HUES64 (cell line): ENCODE data around the gene MACF1.

Experiments
- H3K27ac ChIP-seq: 2 replicates; pipeline ENCODE4 v1.7.0; 2013; ENCODE audit warnings: low read depth, low read length, inconsistent platforms
- H3K27me3 ChIP-seq: 2 replicates; pipeline ENCODE4 v1.6.1; 2013; ENCODE audit warnings: mild to moderate bottlenecking, low read length; ENCODE audit not compliant: insufficient read depth
- H3K36me3 ChIP-seq: 2 replicates; pipeline ENCODE4 v1.6.1; 2013; ENCODE audit warnings: mild to moderate bottlenecking, low read length; ENCODE audit not compliant: insufficient read depth
- H3K4me1 ChIP-seq: 2 replicates; pipeline ENCODE4 v1.6.1; 2013; ENCODE audit warnings: mild to moderate bottlenecking, low read length, moderate library complexity; ENCODE audit not compliant: insufficient read depth
- H3K4me3 ChIP-seq: 2 replicates; pipeline ENCODE4 v1.5.1; 2013; ENCODE audit warnings: mild to moderate bottlenecking, low read length, moderate library complexity
- H3K9ac ChIP-seq: 2 replicates; pipeline ENCODE4 v1.6.1; 2013; ENCODE audit warnings: mild to moderate bottlenecking, low read depth, low read length
- H3K9me3 ChIP-seq: 2 replicates; pipeline ENCODE4 v1.6.1; 2013; ENCODE audit warnings: low read depth, low read length; ENCODE audit not compliant: insufficient read depth
- WGBS: fragments of 150-250, 120-280 bp; methylation state at CpG from one replicate; pipeline ENCODE4 v1.1.7; 2013; ENCODE audit warnings: missing lambda C conversion rate; 5-methylcytosine and 5-hydroxymethylcytosine counted together

The MACF1 gene

GRCh38 chr1:39167632-39168209 lies 36.8 kb upstream of the MACF1 start:
- no peak overlapping the region for H3K4me3 ChIP-seq
- peaks cover 64% of the 10 kb centered on the region for H3K4me1 ChIP-seq
- no peak overlapping the region for H3K9ac ChIP-seq
- no peaks in the 10 kb centered on the region for H3K27me3 ChIP-seq
- no peak overlapping the region for H3K27ac ChIP-seq
- no peaks in the 10 kb centered on the region for H3K9me3 ChIP-seq
- no peaks in the 10 kb centered on the region for H3K36me3 ChIP-seq
- WGBS: 84% methylated on average over 5 of the region's 5 CpGs

DNA sequence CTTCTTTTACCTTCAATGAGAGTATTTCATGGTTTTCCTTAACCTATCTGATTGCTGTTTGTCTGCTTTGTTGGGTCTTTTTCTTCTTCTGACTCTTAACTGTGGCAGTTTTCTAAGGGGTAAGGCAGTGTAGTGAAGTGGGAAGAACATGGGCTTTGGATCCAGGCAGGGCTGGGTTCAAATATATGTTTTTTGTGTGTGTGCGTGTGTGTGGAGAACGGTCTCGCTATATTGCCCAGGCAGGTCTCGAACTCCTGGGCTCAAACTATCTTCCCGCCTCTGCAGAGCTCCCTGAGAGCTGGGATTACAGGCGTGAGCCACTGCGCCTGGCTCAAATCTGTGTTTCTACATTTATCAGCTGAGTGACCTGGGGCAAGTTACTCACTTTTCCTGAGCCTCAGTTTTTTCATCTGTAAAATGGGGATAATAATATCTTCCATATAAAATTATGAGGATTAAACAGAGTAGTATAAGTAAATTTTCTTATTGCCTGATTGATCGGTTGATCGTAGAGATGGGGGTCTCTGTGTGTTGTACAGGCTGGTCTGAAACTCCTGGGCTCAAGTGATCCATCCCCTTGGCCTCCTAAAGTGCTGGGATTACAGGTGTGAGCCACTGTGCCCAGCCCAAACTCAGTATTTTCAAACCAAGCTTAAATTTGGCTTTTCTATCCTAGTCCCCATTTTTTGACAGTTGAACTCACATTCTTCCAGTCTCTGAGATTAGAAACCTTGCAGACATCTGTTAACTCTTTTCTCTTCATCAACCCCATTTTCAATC lies 36.0 kb upstream of the MACF1 start:
- no peaks in the 10 kb centered on the region for H3K36me3 ChIP-seq
- no peak overlapping the region for H3K27ac ChIP-seq
- H3K27me3 ChIP-seq: no peaks in the 10 kb centered on the region
- peaks cover 65% of the 10 kb centered on the region for H3K4me1 ChIP-seq
- no peak overlapping the region for H3K4me3 ChIP-seq
- H3K9me3 ChIP-seq: no peaks in the 10 kb centered on the region
- WGBS: 96% methylated on average over 9 of the region's 9 CpGs
- no peak overlapping the region for H3K9ac ChIP-seq

DNA sequence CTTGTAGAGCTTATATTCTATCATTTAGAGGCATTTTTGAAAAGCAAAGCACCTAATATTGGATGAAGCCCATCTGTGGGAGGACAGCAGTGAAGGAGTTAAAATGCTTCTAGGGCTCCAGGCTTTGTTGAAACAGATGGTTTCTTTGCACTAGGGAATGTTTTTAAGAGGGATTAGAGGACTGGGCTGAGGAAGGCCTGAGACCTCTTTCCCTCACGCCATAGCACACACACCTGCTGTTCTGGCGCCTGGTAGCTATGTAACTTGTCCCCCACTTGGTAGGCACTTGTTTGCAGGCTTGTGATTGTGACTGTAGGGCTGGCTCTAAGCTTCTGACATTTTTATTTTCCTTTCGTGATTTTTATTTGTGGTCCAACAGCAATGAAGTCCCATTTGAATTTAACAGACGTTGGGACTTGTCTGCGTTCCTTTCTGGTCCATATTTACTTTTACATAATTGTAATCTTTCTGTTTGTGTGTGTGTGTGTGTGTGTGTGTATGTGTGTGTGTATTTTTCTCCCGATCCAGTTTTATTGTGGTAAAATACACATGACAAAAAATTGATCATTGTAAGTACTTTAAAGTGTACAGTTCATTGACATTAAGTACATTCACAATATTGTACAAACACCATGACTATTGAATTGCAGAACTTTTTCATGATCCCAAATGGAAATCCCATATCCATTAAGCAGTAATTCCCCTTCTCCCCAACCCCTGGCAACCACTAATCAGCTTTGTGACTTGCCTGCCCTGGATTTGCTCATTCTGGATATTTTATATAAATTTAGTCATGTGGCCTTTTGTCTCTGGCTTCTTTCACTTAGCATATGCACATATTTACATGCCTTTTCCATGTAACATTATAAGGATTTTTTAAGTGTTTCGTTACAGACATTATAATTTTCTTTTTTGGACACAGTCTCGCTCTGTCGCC lies 33.5 kb upstream of the MACF1 start:
- Histone ChIP-seq H3K9me3 (no peaks in the 10 kb centered on the region), H3K27me3 (no peaks in the 10 kb centered on the region), H3K4me3 (no peak overlapping the region), H3K4me1 (peaks cover 61% of the 10 kb centered on the region), H3K27ac (peak overlapping the region; percentile 82), H3K9ac (no peak overlapping the region), H3K36me3 (no peaks in the 10 kb centered on the region)
- WGBS: 48% methylated on average over 8 of the region's 9 CpGs

- Histone ChIP-seq H3K9ac (no peak overlapping the region), H3K27ac (peak overlapping the region; percentile 54; the same call in 1 of the 2 replicates), H3K9me3 (no peaks in the 10 kb centered on the region), H3K4me3 (no peak overlapping the region), H3K36me3 (no peaks in the 10 kb centered on the region), H3K4me1 (peaks cover 73% of the 10 kb centered on the region), H3K27me3 (no peaks in the 10 kb centered on the region)
- 81% methylated on average over 8 of the region's 9 CpGs for WGBS
These were observed 31.1 kb upstream of the MACF1 start for GRCh38 chr1:39173119-39173994.

- WGBS: 92% methylated on average over 2 of the region's 2 CpGs
- no peaks in the 10 kb centered on the region for H3K9me3 ChIP-seq
- H3K4me1 ChIP-seq: peaks cover 76% of the 10 kb centered on the region
- H3K36me3 ChIP-seq: no peaks in the 10 kb centered on the region
- peak overlapping the region; percentile 54; the same call in 1 of the 2 replicates for H3K27ac ChIP-seq
- no peak overlapping the region for H3K4me3 ChIP-seq
- peak overlapping the region; percentile 12; the same call in 1 of the 2 replicates for H3K9ac ChIP-seq
- no peaks in the 10 kb centered on the region for H3K27me3 ChIP-seq
These were observed 30.5 kb upstream of the MACF1 start for GRCh38 chr1:39173995-39174380.

- Histone ChIP-seq H3K36me3 (no peaks in the 10 kb centered on the region), H3K4me3 (no peak overlapping the region), H3K27ac (peak overlapping the region; percentile 54; the same call in 1 of the 2 replicates), H3K4me1 (peaks cover 74% of the 10 kb centered on the region), H3K27me3 (no peaks in the 10 kb centered on the region), H3K9me3 (no peaks in the 10 kb centered on the region), H3K9ac (peak overlapping the region; percentile 12; the same call in 1 of the 2 replicates)
- WGBS: 85% methylated on average over 5 of the region's 5 CpGs
These were observed 30.0 kb upstream of the MACF1 start for GRCh38 chr1:39174390-39175081.

GRCh38 chr1:39177706-39178105 lies 26.8 kb upstream of the MACF1 start:
- H3K4me3 ChIP-seq: no peak overlapping the region
- WGBS: 81% methylated on average over 3 of the region's 3 CpGs
- H3K9ac ChIP-seq: no peak overlapping the region
- H3K27me3 ChIP-seq: no peaks in the 10 kb centered on the region
- H3K36me3 ChIP-seq: no peaks in the 10 kb centered on the region
- H3K27ac ChIP-seq: 0 out of 2 replicates have a peak overlapping the region, but pooled peaks have one; percentile 22
- H3K4me1 ChIP-seq: peaks cover 49% of the 10 kb centered on the region
- no peaks in the 10 kb centered on the region for H3K9me3 ChIP-seq

DNA sequence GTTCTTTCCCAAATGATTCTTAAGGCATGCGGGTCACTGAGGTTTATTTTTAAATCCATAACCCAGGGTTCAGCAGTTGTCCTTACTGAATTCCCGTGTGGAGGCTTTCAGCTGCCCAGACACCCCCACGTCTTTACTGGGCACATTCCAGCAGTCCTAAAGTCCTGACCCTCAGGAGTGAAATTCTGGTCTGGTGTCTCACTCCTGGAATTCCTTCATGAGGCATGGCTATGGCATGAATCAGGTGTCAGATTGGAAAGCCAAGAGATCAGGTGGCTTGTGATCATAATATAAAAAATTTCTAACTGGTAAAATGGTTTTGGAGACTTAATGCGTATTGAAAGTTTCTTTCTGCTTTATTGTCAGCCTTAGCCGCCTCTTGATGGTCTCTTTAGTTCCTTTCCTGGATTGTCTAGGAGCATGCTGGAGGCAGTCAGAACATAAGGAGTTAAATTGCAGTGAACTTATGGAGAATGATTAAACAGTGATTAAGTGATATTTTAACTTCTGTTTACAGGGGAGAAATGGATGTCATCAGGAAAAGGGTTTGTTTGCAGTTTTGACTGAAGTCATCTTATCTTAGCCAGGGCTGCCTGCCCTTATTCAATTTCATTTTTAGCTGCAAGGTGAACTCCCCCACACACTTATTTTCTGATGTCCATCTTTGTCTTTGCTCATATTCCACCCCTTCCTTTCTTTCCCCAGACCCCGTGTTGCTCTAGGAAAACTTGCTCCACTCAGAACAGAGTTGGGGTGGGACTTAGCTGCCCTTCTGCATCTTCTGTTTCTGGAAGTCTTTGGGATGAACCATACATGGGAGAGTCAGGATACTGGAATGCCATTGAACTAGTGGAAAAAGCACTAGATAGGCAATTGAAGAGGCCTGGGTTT lies 25.7 kb upstream of the MACF1 start:
- H3K9ac ChIP-seq: peak overlapping the region; percentile 42; the same call in 1 of the 2 replicates
- H3K36me3 ChIP-seq: no peaks in the 10 kb centered on the region
- peak overlapping the region; percentile 43; the same call in 1 of the 2 replicates for H3K27ac ChIP-seq
- no peaks in the 10 kb centered on the region for H3K9me3 ChIP-seq
- H3K4me1 ChIP-seq: peaks cover 51% of the 10 kb centered on the region
- no peak overlapping the region for H3K4me3 ChIP-seq
- no peaks in the 10 kb centered on the region for H3K27me3 ChIP-seq
- WGBS: 78% methylated on average over 6 of the region's 6 CpGs

DNA sequence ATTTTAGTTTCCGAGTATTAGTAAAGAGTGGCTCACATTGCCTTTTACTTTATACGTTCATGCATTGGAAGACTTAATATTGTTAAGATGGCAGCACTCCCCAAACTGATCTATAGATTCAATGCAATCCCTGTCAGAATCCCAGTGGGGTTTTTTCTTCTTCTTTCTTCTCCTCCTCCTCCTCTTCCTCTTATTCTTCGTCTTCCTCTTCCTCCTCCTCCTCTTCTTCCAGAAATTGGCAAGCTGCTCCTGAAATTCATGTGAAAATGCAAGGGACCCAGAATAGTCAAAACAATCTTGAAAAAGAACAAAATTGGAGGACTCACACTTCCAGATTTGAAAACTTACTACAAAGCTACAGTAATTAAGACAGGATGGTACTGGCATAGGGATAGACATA lies 23.2 kb upstream of the MACF1 start:
- WGBS: 81% methylated on average over 3 of the region's 3 CpGs
- Histone ChIP-seq H3K4me1 (peaks cover 48% of the 10 kb centered on the region), H3K4me3 (no peak overlapping the region), H3K27me3 (no peaks in the 10 kb centered on the region), H3K36me3 (no peaks in the 10 kb centered on the region), H3K9ac (no peak overlapping the region), H3K9me3 (no peaks in the 10 kb centered on the region), H3K27ac (no peak overlapping the region)
